Stimulated activated naive CD8-positive, alpha-beta T cell treated with anti-CD3 and anti-CD28 coated beads, Interleukin-15, Interleukin-2, amounts not matched to agents 100 ng/mL and 50 ng/mL, for 24 hours (primary cell): ENCODE data around the gene DNAH1.
A peak's percentile ranks its signal among the peaks of the same experiment; 100 is the strongest.
"Not testable (repeated sequence)": the region's sequence is repeated elsewhere in the genome, so short reads cannot be mapped to it uniquely, and the experiment has no call there.

Experiments
- H3K27ac Mint-ChIP-seq: one replicate; pipeline ENCODE4 v1.8.0; 2021; ENCODE audit warnings: mild to moderate bottlenecking, mixed read lengths
- H3K27me3 Mint-ChIP-seq: one replicate; pipeline ENCODE4 v1.8.0; 2021; ENCODE audit warnings: mixed read lengths
- H3K36me3 Mint-ChIP-seq: one replicate; pipeline ENCODE4 v1.8.0; 2021; ENCODE audit warnings: low read depth, mixed read lengths
- H3K4me1 Mint-ChIP-seq: one replicate; pipeline ENCODE4 v1.8.0; 2021; ENCODE audit warnings: low read depth, mixed read lengths
- H3K4me3 Mint-ChIP-seq: one replicate; pipeline ENCODE4 v1.8.0; 2021; ENCODE audit warnings: mild to moderate bottlenecking, mixed read lengths
- H3K9me3 Mint-ChIP-seq: one replicate; pipeline ENCODE4 v1.8.0; 2021; ENCODE audit warnings: mixed read lengths

DNAH1 gene

GRCh38 chr3:52315977-52316764, at the start of gene DNAH1:
Gene DNAH1, plus strand, starts transcription at chr3:52316319. Its CDS starts 6,124 bp downstream, at chr3:52322443.
- Mint-ChIP-seq H3K27me3 (no peaks in the 10 kb centered on the region), H3K9me3 (no peaks in the 10 kb centered on the region), H3K27ac (no peak within 1 kb of the TSS), H3K36me3 (no peaks in the 10 kb centered on the region), H3K4me1 (peaks cover 41% of the 10 kb centered on the region), H3K4me3 (no peak within 1 kb of the TSS)

GRCh38 chr3:52268036-52268435, 48.1 kb upstream of the DNAH1 start:
- H3K4me1 Mint-ChIP-seq: peaks cover 92% of the 10 kb centered on the region
- H3K4me3 Mint-ChIP-seq: peak overlapping the region; percentile 33
- H3K36me3 Mint-ChIP-seq: peaks cover 91% of the 10 kb centered on the region
- peak overlapping the region; percentile 86 for H3K27ac Mint-ChIP-seq
- H3K27me3 Mint-ChIP-seq: no peaks in the 10 kb centered on the region
- no peaks in the 10 kb centered on the region for H3K9me3 Mint-ChIP-seq

- Mint-ChIP-seq H3K9me3 (no peaks in the 10 kb centered on the region), H3K4me1 (peaks cover 92% of the 10 kb centered on the region), H3K36me3 (peaks cover 90% of the 10 kb centered on the region), H3K27ac (peak overlapping the region; percentile 86), H3K27me3 (no peaks in the 10 kb centered on the region), H3K4me3 (peak overlapping the region; percentile 97)
These were observed 46.3 kb upstream of the DNAH1 start for GRCh38 chr3:52269776-52270175.

GRCh38 chr3:52270252-52270754, 45.8 kb upstream of the DNAH1 start:
- peak overlapping the region; percentile 86 for H3K27ac Mint-ChIP-seq
- peaks cover 94% of the 10 kb centered on the region for H3K4me1 Mint-ChIP-seq
- no peaks in the 10 kb centered on the region for H3K9me3 Mint-ChIP-seq
- H3K4me3 Mint-ChIP-seq: peak overlapping the region; percentile 97
- H3K36me3 Mint-ChIP-seq: peaks cover 87% of the 10 kb centered on the region
- H3K27me3 Mint-ChIP-seq: no peaks in the 10 kb centered on the region

- H3K4me1 Mint-ChIP-seq: peaks cover 95% of the 10 kb centered on the region
- H3K27me3 Mint-ChIP-seq, H3K9me3 Mint-ChIP-seq: not testable (repeated sequence)
- peak overlapping the region; percentile 97 for H3K4me3 Mint-ChIP-seq
- peak overlapping the region; percentile 86 for H3K27ac Mint-ChIP-seq
- H3K36me3 Mint-ChIP-seq: peaks cover 89% of the 10 kb centered on the region
These were observed 43.9 kb upstream of the DNAH1 start for GRCh38 chr3:52272172-52272571.

GRCh38 chr3:52272831-52273230, 43.3 kb upstream of the DNAH1 start:
- Mint-ChIP-seq H3K27ac (peak overlapping the region; percentile 94), H3K9me3 (no peaks in the 10 kb centered on the region), H3K4me3 (peak overlapping the region; percentile 97), H3K36me3 (peaks cover 89% of the 10 kb centered on the region), H3K27me3 (no peaks in the 10 kb centered on the region), H3K4me1 (peaks cover 93% of the 10 kb centered on the region)

GRCh38 chr3:52274781-52275180, 41.3 kb upstream of the DNAH1 start:
- Mint-ChIP-seq H3K36me3 (peaks cover 78% of the 10 kb centered on the region), H3K27ac (peak overlapping the region; percentile 94), H3K4me1 (peaks cover 87% of the 10 kb centered on the region), H3K4me3 (peak overlapping the region; percentile 97)
- H3K9me3 Mint-ChIP-seq, H3K27me3 Mint-ChIP-seq: not testable (repeated sequence)

- Mint-ChIP-seq H3K4me1 (peaks cover 87% of the 10 kb centered on the region), H3K27ac (peak overlapping the region; percentile 94), H3K9me3 (no peaks in the 10 kb centered on the region), H3K4me3 (peak overlapping the region; percentile 97), H3K27me3 (no peaks in the 10 kb centered on the region), H3K36me3 (peaks cover 59% of the 10 kb centered on the region)
These were observed 38.8 kb upstream of the DNAH1 start for GRCh38 chr3:52277071-52277964.

- Mint-ChIP-seq H3K4me1 (peaks cover 86% of the 10 kb centered on the region), H3K36me3 (peaks cover 53% of the 10 kb centered on the region), H3K27ac (peak overlapping the region; percentile 94), H3K9me3 (no peaks in the 10 kb centered on the region), H3K27me3 (no peaks in the 10 kb centered on the region), H3K4me3 (peak overlapping the region; percentile 97)
These were observed 38.1 kb upstream of the DNAH1 start for GRCh38 chr3:52277972-52278509.

- Mint-ChIP-seq H3K4me1 (peaks cover 86% of the 10 kb centered on the region), H3K4me3 (peak within 1 kb of the TSS; percentile 97), H3K27me3 (no peaks in the 10 kb centered on the region), H3K36me3 (peaks cover 47% of the 10 kb centered on the region), H3K9me3 (no peaks in the 10 kb centered on the region), H3K27ac (peak within 1 kb of the TSS; percentile 94)
These were observed 37.5 kb upstream of the DNAH1 start, which contains the start of gene WDR82 for GRCh38 chr3:52278510-52279069. Gene WDR82, minus strand, starts transcription at chr3:52278649. Its CDS starts 288 bp downstream, at chr3:52278361.

GRCh38 chr3:52279596-52279995, 36.5 kb upstream of the DNAH1 start:
- Mint-ChIP-seq H3K9me3 (no peaks in the 10 kb centered on the region), H3K27me3 (no peaks in the 10 kb centered on the region)

GRCh38 chr3:52280050-52280461, 36.1 kb upstream of the DNAH1 start:
- Mint-ChIP-seq H3K4me3 (peak overlapping the region; percentile 97), H3K9me3 (no peaks in the 10 kb centered on the region), H3K27me3 (no peaks in the 10 kb centered on the region), H3K36me3 (peaks cover 37% of the 10 kb centered on the region), H3K4me1 (peaks cover 78% of the 10 kb centered on the region), H3K27ac (peak overlapping the region; percentile 93)

More at GRCh38 chr3:52279596-52279995, 36.5 kb upstream of the DNAH1 start:
- peaks cover 37% of the 10 kb centered on the region for H3K36me3 Mint-ChIP-seq
- peaks cover 83% of the 10 kb centered on the region for H3K4me1 Mint-ChIP-seq
- peak overlapping the region; percentile 97 for H3K4me3 Mint-ChIP-seq
- peak overlapping the region; percentile 93 for H3K27ac Mint-ChIP-seq

GRCh38 chr3:52281981-52282801, 33.9 kb upstream of the DNAH1 start:
- H3K4me1 Mint-ChIP-seq: peaks cover 68% of the 10 kb centered on the region
- H3K27me3 Mint-ChIP-seq: no peaks in the 10 kb centered on the region
- H3K27ac Mint-ChIP-seq: peak overlapping the region; percentile 85
- peaks cover 21% of the 10 kb centered on the region for H3K36me3 Mint-ChIP-seq
- no peaks in the 10 kb centered on the region for H3K9me3 Mint-ChIP-seq
- peak overlapping the region; percentile 44 for H3K4me3 Mint-ChIP-seq

GRCh38 chr3:52283306-52283705, 32.8 kb upstream of the DNAH1 start:
- Mint-ChIP-seq H3K27ac (peak overlapping the region; percentile 72), H3K36me3 (peaks cover 13% of the 10 kb centered on the region)

More at GRCh38 chr3:52283306-52283705, 32.8 kb upstream of the DNAH1 start:
- Mint-ChIP-seq H3K27me3 (no peaks in the 10 kb centered on the region), H3K4me1 (peaks cover 64% of the 10 kb centered on the region), H3K4me3 (no peak overlapping the region), H3K9me3 (no peaks in the 10 kb centered on the region)
